Neural cell (in vitro differentiated cells): ENCODE results near the gene SLC25A34.

ENCODE experiments used
- EP300 ChIP-seq: fragments of 450-650 bp; conservative IDR thresholded peaks from 2 replicates; pipeline ENCODE4 v1.6.1; 2014; ENCODE audit warnings: antibody characterized with exemption, mild to moderate bottlenecking, moderate library complexity; ENCODE audit not compliant: poor library complexity, severe bottlenecking
- POLR2AphosphoS5 ChIP-seq: IDR thresholded peaks from 2 replicates; pipeline ENCODE4 v1.6.1; 2012
- RAD21 ChIP-seq: fragments of 450-650 bp; conservative IDR thresholded peaks from 2 replicates; pipeline ENCODE4 v1.6.1; 2014; ENCODE audit warnings: antibody characterized with exemption, mild to moderate bottlenecking, moderate library complexity
- SMC3 ChIP-seq: fragments of 450-650 bp; conservative IDR thresholded peaks from 2 replicates; pipeline ENCODE4 v1.6.1; 2014; ENCODE audit warnings: antibody characterized with exemption, mild to moderate bottlenecking, moderate library complexity; ENCODE audit not compliant: poor library complexity
- TF ChIP-seq, protein P1 (sequence below): fragments of 450-650 bp; IDR thresholded peaks from 2 replicates; pipeline ENCODE4 v1.5.1; 2014; ENCODE audit warnings: antibody characterized with exemption, mild to moderate bottlenecking, moderate library complexity; ENCODE audit not compliant: poor library complexity, severe bottlenecking

GRCh38 chr1:15733218-15733725, 2.8 kb upstream of the SLC25A34 start:
- TF ChIP-seq, protein P1, sequence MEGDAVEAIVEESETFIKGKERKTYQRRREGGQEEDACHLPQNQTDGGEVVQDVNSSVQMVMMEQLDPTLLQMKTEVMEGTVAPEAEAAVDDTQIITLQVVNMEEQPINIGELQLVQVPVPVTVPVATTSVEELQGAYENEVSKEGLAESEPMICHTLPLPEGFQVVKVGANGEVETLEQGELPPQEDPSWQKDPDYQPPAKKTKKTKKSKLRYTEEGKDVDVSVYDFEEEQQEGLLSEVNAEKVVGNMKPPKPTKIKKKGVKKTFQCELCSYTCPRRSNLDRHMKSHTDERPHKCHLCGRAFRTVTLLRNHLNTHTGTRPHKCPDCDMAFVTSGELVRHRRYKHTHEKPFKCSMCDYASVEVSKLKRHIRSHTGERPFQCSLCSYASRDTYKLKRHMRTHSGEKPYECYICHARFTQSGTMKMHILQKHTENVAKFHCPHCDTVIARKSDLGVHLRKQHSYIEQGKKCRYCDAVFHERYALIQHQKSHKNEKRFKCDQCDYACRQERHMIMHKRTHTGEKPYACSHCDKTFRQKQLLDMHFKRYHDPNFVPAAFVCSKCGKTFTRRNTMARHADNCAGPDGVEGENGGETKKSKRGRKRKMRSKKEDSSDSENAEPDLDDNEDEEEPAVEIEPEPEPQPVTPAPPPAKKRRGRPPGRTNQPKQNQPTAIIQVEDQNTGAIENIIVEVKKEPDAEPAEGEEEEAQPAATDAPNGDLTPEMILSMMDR, result no peak
- TF ChIP-seq RAD21 (no peak), EP300 (no peak), SMC3 (no peak), POLR2AphosphoS5 (no peak)
